ENCODE results near the gene METAP1D.

METAP1D gene

DNA sequence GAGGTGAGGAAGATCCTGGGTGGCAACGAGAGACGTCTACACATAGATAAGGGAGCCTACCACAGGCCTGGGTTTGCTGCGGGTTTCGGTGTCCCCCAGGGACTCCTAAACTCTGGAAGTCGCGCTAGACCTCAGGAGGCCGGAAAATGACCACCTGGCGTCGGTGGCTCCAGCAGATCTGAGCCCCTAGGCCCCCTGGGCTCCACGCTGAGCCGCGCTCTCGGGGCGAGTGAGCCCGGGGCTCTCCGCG is 84.6 kb downstream of the METAP1D start:
- Histone ChIP-seq H3K9me3 (ENCODE audit: severe bottlenecking) (peaks cover 7% of the 10 kb centered on the region), H3K27ac (no peak overlapping the region), H3K36me3 (no peaks in the 10 kb centered on the region), H3K27me3 (ENCODE audit: insufficient read depth, low read depth, severe bottlenecking) (peaks cover 53% of the 10 kb centered on the region), H3K4me3 (ENCODE audit: low read depth, low read length) (peak overlapping the region; percentile 65)
- TF ChIP-seq, protein P1, sequence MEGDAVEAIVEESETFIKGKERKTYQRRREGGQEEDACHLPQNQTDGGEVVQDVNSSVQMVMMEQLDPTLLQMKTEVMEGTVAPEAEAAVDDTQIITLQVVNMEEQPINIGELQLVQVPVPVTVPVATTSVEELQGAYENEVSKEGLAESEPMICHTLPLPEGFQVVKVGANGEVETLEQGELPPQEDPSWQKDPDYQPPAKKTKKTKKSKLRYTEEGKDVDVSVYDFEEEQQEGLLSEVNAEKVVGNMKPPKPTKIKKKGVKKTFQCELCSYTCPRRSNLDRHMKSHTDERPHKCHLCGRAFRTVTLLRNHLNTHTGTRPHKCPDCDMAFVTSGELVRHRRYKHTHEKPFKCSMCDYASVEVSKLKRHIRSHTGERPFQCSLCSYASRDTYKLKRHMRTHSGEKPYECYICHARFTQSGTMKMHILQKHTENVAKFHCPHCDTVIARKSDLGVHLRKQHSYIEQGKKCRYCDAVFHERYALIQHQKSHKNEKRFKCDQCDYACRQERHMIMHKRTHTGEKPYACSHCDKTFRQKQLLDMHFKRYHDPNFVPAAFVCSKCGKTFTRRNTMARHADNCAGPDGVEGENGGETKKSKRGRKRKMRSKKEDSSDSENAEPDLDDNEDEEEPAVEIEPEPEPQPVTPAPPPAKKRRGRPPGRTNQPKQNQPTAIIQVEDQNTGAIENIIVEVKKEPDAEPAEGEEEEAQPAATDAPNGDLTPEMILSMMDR (IDR thresholded peaks at IDR 0.05; ENCODE audit: low read depth, low read length), result no peak
- no peak for DNase-seq

DNA sequence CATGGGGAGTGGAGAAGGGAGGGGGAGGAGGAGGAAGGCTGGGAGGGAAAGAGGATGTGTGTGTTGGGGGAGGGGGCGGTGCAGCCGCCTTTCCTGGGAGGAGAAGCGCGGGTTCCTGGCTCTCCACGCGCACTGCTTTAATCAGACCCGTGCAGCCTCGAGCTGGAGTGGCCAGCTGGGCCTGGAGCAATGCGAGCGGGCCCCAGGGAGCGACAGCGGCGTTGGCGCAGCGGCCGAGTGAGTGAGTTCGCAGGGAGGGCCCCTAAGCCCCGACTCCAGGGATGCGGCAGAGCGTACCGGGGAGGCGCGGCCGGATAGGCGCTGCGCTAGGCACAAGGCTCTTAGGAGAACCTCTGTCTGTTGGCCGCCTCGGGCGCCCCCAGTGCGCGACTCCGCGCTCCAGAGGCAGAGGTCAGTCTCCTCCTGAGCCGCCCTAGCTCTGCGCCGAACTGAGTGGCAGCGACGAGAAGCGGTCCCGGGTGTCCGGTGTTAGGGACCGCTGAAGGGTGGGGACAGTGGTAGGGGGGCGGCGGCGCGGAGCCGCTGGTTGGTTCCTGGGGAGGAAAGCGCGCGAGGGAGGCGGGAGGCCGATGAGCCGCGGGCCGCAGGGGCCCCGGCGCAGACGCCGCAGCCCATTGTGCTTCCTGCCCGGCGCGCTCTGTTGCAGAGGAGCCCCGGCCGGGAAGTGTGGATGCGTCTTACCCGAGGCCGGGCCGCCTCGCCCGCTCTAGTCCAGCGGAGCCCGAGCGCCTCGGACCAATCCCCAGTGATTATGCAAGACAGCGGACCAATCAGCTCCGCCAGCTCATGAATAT is 85.1 kb downstream of the METAP1D start:
- peaks cover 7% of the 10 kb centered on the region for H3K9me3 ChIP-seq (ENCODE audit: severe bottlenecking)
- no peak overlapping the region for H3K27ac ChIP-seq
- peak overlapping the region; percentile 65 for H3K4me3 ChIP-seq (ENCODE audit: low read depth, low read length)
- peak; percentile 88 for DNase-seq
- peaks cover 58% of the 10 kb centered on the region for H3K27me3 ChIP-seq (ENCODE audit: insufficient read depth, low read depth, severe bottlenecking)
- no peaks in the 10 kb centered on the region for H3K36me3 ChIP-seq
- TF ChIP-seq, protein P1 (IDR thresholded peaks at IDR 0.05; ENCODE audit: low read depth, low read length), result no peak

DNA sequence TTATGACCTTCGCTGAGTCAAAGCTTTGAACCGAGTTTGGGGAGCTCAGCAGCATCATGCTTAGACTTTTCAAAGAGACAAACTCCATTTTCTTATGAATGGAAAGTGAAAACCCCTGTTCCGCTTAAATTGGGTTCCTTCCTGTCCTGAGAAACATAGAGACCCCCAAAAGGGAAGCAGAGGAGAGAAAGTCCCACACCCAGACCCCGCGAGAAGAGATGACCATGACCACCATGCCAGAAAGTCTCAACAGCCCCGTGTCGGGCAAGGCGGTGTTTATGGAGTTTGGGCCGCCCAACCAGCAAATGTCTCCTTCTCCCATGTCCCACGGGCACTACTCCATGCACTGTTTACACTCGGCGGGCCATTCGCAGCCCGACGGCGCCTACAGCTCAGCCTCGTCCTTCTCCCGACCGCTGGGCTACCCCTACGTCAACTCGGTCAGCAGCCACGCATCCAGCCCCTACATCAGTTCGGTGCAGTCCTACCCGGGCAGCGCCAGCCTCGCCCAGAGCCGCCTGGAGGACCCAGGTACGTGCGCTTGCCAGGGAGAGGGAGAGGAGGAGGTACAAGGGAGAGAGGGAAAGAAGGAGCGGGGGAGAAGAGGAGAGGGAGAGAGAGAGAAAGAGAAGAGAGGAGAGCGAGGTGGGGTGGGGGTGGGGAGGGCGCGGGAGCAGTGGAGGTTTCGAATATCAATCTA is 85.9 kb downstream of the METAP1D start, which contains the start of gene DLX1:
Gene DLX1, plus strand, starts transcription at position 48 of the 700 bp plus-strand sequence. Its CDS starts 171 bp downstream, at position 219.
- no peak for DNase-seq
- TF ChIP-seq, protein P1 (IDR thresholded peaks at IDR 0.05; ENCODE audit: low read depth, low read length), result no peak
- Histone ChIP-seq H3K27me3 (ENCODE audit: insufficient read depth, low read depth, severe bottlenecking) (peaks cover 63% of the 10 kb centered on the region), H3K9me3 (ENCODE audit: severe bottlenecking) (peaks cover 7% of the 10 kb centered on the region), H3K36me3 (no peaks in the 10 kb centered on the region), H3K27ac (no peak within 1 kb of the TSS), H3K4me3 (ENCODE audit: low read depth, low read length) (peak within 1 kb of the TSS; percentile 65)

DNA sequence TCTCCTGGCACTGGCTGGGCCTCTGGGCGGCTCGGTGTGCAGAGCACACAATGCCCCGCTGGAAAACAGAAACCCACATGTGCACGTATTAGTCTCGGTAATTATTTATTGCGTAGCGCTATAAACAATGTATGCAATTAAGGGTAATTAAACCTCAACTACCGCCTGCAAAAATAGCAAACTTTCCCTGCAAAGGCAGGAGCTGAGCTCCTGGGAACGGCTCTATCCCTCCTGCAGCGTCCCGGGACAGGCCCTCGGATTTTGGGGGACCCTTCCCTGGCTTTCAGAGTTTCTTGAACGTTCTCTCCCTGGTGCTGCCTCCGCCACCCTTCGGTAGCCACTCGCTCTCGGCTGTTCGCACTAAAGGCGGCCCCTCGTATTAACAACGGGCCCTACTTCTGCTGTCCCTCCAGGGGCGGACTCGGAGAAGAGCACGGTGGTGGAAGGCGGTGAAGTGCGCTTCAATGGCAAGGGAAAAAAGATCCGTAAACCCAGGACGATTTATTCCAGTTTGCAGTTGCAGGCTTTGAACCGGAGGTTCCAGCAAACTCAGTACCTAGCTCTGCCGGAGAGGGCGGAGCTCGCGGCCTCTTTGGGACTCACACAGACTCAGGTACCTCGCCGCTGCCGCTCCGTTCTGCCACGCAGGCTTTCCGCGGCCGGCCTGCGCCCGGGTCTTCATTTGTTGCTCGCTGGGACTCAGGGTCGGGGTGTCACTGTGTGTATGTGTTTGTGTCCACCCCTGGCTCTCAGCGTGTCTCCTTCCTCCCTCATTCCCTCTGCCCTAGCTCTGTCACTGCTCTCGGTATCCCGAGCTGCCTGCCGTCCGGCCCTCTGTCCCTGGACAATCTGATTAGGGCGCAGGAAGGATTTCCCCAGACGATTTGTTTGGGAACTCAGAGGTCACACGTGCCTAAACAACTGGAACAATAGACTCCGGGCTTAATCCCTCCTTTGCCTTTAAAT is 86.8 kb downstream of the METAP1D start:
- Histone ChIP-seq H3K4me3 (ENCODE audit: low read depth, low read length) (peak overlapping the region; percentile 65), H3K27me3 (ENCODE audit: insufficient read depth, low read depth, severe bottlenecking) (peaks cover 69% of the 10 kb centered on the region), H3K27ac (no peak overlapping the region), H3K9me3 (ENCODE audit: severe bottlenecking) (peaks cover 7% of the 10 kb centered on the region), H3K36me3 (no peaks in the 10 kb centered on the region)
- TF ChIP-seq, protein P1 (IDR thresholded peaks at IDR 0.05; ENCODE audit: low read depth, low read length), result peak; percentile 25; the same call in 1 of the 2 replicates
- DNase-seq, result peak; percentile 55

DNA sequence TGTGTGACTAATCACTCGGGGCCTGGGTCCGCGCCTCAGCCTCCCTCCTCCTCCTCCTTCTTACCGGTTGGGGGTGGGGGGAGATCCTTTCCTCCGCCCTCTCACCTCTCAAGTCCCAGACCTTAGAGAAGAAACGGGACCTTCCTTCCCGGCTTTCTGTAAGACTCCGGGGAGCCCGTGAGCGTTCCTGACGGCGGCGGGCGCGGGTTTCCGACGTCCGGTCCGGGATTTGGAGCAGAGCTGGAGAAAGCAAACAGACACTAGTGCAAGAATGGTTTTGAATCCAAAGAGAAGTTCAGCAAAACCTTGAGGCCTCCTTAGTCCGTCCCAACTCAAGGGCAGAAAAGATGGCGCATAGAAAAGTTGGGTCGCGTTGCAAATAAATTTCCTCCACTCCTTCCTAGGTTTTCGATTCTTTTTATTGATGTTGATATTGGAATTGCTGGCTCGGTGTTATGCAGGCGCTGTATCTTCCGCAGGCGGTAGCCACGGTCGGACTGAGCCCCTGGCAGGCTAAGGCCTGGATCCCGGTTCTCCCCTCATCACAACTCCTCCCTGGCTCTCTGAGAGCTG is 87.5 kb downstream of the METAP1D start:
- H3K27ac ChIP-seq, result no peak overlapping the region
- H3K9me3 ChIP-seq (ENCODE audit: severe bottlenecking), result peaks cover 7% of the 10 kb centered on the region
- H3K27me3 ChIP-seq (ENCODE audit: insufficient read depth, low read depth, severe bottlenecking), result peaks cover 75% of the 10 kb centered on the region
- TF ChIP-seq, protein P1 (IDR thresholded peaks at IDR 0.05; ENCODE audit: low read depth, low read length), result no peak
- no peak for DNase-seq
- no peaks in the 10 kb centered on the region for H3K36me3 ChIP-seq
- H3K4me3 ChIP-seq (ENCODE audit: low read depth, low read length), result peak overlapping the region; percentile 65

Measured in WERI-Rb-1 (cell line).